ENCODE measurements around the gene RSPH3. TPM values are rescaled to one million over a fixed set of nuclear protein-coding genes. Genes with fewer than 3 reads are reported as not detected.

The RSPH3 gene
- total and polyA plus RNA-seq, 2 of the 8 experiments (the other 6 are each of a cell fraction or from before 2014, with no cell fraction given) = 0.60 to 2.7 TPM

- no peak for DNase-seq (ENCODE audit: low read depth in 1 of 2, low spot score in 2 of 2)
- Histone ChIP-seq H4K20me1 (replicated peaks in 1 of 2; ENCODE audit: control insufficient read depth in 1 of 2, insufficient read depth in 2 of 2, low read length in 2 of 2) (no peaks in the 10 kb centered on the region), H2AFZ (ENCODE audit: low read length) (no peak overlapping the region), H3K4ac (replicated peaks; ENCODE audit: insufficient read length, low read depth, low read length) (no peak overlapping the region), H2BK120ac (replicated peaks; ENCODE audit: low read depth, low read length) (no peak overlapping the region), H3K23ac (ENCODE audit: insufficient read length) (no peak overlapping the region), H3K79me2 (ENCODE audit: control insufficient read depth in 1 of 2, insufficient read depth in 2 of 2, low read length in 2 of 2) (no peaks in the 10 kb centered on the region), H3K36me3 (ENCODE audit: control insufficient read depth in 2 of 4, insufficient read depth in 4 of 4, low read length in 3 of 4) (no peaks in the 10 kb centered on the region), H4K8ac (ENCODE audit: extremely low read depth, insufficient read depth, low read length) (no peak overlapping the region), H2AK5ac (ENCODE audit: low read depth, low read length) (no peak overlapping the region), H3K4me1 (replicated peaks in 1 of 4; ENCODE audit: control insufficient read depth in 3 of 4, insufficient read depth in 4 of 4, low read length in 3 of 4) (no peaks in the 10 kb centered on the region; a peak in 1 of 7 replicates), H3K23me2 (ENCODE audit: low read depth, low read length) (no peaks in the 10 kb centered on the region), H3K79me1 (ENCODE audit: low read depth, low read length) (no peaks in the 10 kb centered on the region), H2BK15ac (ENCODE audit: low read length) (no peak overlapping the region), H3K18ac (ENCODE audit: extremely low read depth, low read length) (no peak overlapping the region), H3K27ac (ENCODE audit: low read depth, low read length) (no peak overlapping the region), H2BK20ac (ENCODE audit: low read length) (no peak overlapping the region), H4K91ac (replicated peaks; ENCODE audit: insufficient read length, low read length) (no peak overlapping the region), H3K9me3 (ENCODE audit: insufficient read depth in 2 of 2, low read depth in 1 of 2, low read length in 1 of 2) (no peaks in the 10 kb centered on the region), H3K4me3 (ENCODE audit: extremely low read depth in 1 of 4, insufficient read depth in 2 of 4, low read depth in 3 of 4, low read length in 4 of 4) (no peak overlapping the region), H3K9ac (replicated peaks in 1 of 4; ENCODE audit: extremely low read depth in 1 of 4, low read depth in 3 of 4, low read length in 3 of 4) (no peak overlapping the region), H3K27me3 (replicated peaks in 1 of 4; ENCODE audit: control insufficient read depth in 3 of 4, extremely low read depth in 1 of 4, insufficient read depth in 3 of 4, low read length in 3 of 4) (no peaks in the 10 kb centered on the region), H3K4me2 (ENCODE audit: insufficient read depth in 1 of 2, low read depth in 2 of 2, low read length in 2 of 2) (no peak overlapping the region), H2BK12ac (ENCODE audit: low read depth, low read length) (no peak overlapping the region; the same call in 1 of the 2 replicates), H3K56ac (replicated peaks; ENCODE audit: insufficient read length, low read depth, low read length) (no peak overlapping the region), H3K14ac (ENCODE audit: insufficient read length) (no peak overlapping the region), H4K5ac (ENCODE audit: insufficient read length, low read depth, low read length) (no peak overlapping the region), H2BK5ac (ENCODE audit: low read depth, low read length) (no peak overlapping the region)
- ChIA-PET CTCF (ENCODE audit: partially characterized antibody) (interaction anchor here (0.8 to 11.7 kb wide), 11 partner anchors 13 to 380 kb away, joined by 3 to 144 read pairs (median 5); no protein-coding TSS in a partner anchor), POLR2A (ENCODE audit: partially characterized antibody) (no interaction called here)
- 73% methylated on average over 1 of the region's 1 CpG; no CpG with 5 or more reads in 1 of the 2 experiments for WGBS, 2 experiments (ENCODE audit: extremely low coverage in 1 of 2, insufficient coverage in 1 of 2, insufficient read length in 1 of 2, insufficient replicate concordance in 2 of 2, low coverage in 1 of 2, low lambda C conversion rate in 2 of 2, missing lambda C conversion rate in 1 of 2)
- no peak for FAIRE-seq
- TF ChIP-seq CBX5 (IDR thresholded peaks at IDR 0.05; ENCODE audit: low read depth, low read length) (no peak), KDM4A (IDR thresholded peaks at IDR 0.05; ENCODE audit: low read depth, low read length, severe bottlenecking) (no peak), JUND (IDR thresholded peaks at IDR 0.05; ENCODE audit: low read length) (no peak), FOSL1 (IDR thresholded peaks at IDR 0.05; ENCODE audit: insufficient read depth, low read depth, low read length) (no peak), TBP (IDR thresholded peaks at IDR 0.05; ENCODE audit: low read depth, low read length) (no peak), BACH1 (IDR thresholded peaks at IDR 0.05; ENCODE audit: low read length) (no peak), CTCF (IDR thresholded peaks at IDR 0.05; ENCODE audit: control extremely low read depth in 1 of 3, insufficient read depth in 1 of 3, low read depth in 1 of 3, low read length in 3 of 3) (no peak), SUZ12 (IDR thresholded peaks at IDR 0.05; ENCODE audit: low read length) (no peak), BRCA1 (IDR thresholded peaks at IDR 0.05; ENCODE audit: low read depth, low read length) (no peak), CHD2 (IDR thresholded peaks at IDR 0.05; ENCODE audit: low read length) (no peak), SIX5 (IDR thresholded peaks at IDR 0.05; ENCODE audit: low read depth, low read length) (no peak), MAX (IDR thresholded peaks at IDR 0.05) (no peak)
Measured at GRCh38 chr6:159039885-159040258, 39.9 kb upstream of the RSPH3 start.

Measured in H1 (cell line).